Kidney capillary endothelial cell (primary cell): ENCODE data around the gene CCDC195.
"Not testable (repeated sequence)": the region's sequence is repeated elsewhere in the genome, so short reads cannot be mapped to it uniquely, and the experiment has no call there.

Experiments used
- DNase-seq: peaks from one replicate; pipeline ENCODE4 v3.0.0-alpha.2; 2018; ENCODE audit warnings: low spot score

CCDC195 gene

GRCh38 chr2:224690868-224691267 lies 25.3 kb downstream of the CCDC195 start:
- no peak for DNase-seq

DNA sequence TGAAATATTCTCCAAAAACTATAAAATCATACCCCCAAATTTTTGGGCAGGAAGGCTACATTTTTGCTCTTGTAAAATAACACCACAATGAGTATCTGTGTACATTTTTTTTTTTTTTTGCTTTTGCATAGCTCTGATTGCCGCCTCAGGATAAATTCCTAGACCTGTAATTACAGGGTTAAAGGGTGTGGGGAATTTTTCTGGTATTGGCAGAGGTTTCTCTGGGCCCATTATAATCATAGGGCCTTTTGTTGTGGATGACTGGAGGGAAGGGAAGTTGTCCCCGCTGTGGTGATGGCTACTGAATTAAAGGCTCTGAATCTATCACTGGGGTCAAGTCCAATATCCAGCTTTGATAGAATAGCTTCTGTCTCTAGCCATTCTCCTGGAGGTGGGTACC lies 26.6 kb downstream of the CCDC195 start:
- DNase-seq, result no peak

- DNase-seq, result no peak
Measured at GRCh38 chr2:224688997-224689396, 27.2 kb downstream of the CCDC195 start.

- DNase-seq, result no peak
Measured at GRCh38 chr2:224687156-224687555, 29.0 kb downstream of the CCDC195 start.

DNA sequence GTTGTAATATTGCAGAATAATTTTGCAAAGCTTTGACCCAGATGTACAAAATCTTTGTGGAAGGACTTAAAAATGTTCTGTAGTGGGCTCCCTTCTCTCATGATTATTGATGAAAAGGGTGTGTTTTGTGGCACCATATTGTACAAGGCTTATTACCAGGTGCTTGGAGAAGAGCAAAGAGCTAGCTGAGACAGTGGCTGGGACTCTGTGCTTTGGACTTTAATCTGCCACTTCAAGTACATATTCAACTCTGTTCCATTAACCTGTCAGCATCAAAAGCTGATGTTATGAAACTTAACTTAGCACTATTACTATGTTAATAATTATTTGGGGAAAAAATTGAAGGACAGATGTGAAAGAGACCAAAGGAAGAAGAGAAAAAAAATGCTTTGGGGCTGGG lies 31.0 kb downstream of the CCDC195 start:
- no peak for DNase-seq

GRCh38 chr2:224682134-224682533 lies 34.0 kb downstream of the CCDC195 start:
- no peak for DNase-seq

DNA sequence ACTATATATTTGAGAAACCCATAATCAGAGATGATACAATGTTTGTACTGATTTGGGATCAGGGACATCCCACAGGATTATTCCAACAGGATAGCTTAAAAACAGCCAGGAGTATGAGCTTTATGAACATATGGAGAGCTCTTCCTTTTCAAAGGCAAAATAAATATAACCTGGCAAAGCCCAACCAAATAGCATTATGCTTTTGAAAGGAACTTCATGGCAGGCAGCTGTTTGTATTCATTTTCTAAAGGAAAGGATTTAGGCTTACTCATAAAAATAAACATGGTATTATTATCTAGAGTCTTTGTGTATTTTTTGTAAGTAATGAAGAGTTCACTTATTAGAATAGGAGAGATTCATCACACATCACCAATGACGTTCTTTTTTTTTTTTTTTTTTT lies 44.4 kb downstream of the CCDC195 start:
- DNase-seq, result no peak

GRCh38 chr2:224670203-224670602 lies 46.0 kb downstream of the CCDC195 start:
- DNase-seq, result no peak

DNA sequence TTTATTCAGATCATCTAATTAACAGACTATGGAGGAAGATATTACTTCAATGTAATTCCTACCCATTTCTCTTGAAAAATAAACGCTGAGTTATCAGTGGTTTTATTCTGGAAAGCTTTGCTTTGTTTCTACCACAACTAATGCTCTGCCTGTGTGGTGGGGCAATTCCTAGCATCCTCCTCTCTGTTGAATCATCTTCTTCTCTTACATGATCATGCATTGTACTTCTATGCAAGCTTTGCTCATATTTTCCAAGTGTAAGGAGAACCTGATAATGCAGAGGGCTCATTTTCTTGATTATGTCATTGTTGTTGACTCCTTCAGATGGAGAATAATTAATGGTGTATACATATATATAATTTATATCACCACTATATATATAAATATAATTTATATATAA lies 46.7 kb downstream of the CCDC195 start:
- DNase-seq, result no peak

- DNase-seq, result no peak
Measured at GRCh38 chr2:224668123-224668909, 47.8 kb downstream of the CCDC195 start.

DNA sequence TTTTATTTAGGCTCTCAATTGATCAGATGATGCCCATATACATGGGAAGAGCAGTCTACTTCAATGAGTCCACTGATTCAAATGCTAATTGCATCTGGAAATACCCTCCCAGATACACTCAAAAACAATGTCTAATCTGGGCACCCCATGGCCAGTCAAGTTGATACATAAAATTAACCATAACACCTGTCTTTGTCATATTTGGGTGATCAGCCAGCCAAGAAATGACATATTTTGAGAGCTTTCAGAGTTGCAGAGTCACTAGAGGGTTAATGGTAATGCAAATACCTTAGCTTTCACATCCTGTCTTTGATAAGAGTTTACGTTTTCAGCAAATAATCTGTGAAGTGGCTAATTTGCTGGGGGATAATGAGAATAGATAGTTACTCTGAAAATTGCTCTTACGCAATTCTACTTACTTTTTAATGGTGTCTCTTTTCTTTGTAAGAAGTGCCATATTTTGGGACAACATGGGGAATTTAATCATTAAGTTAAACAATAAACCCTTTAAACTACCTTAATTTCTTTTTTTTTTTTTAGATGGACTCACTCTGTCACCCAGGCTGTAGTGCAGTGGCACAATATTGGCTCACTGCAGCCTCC lies 49.1 kb downstream of the CCDC195 start:
- no peak for DNase-seq

GRCh38 chr2:224663322-224663721 lies 52.8 kb downstream of the CCDC195 start:
- DNase-seq, result not testable (repeated sequence)

- DNase-seq, result not testable (repeated sequence)
Measured at GRCh38 chr2:224661708-224662107, 54.5 kb downstream of the CCDC195 start.

DNA sequence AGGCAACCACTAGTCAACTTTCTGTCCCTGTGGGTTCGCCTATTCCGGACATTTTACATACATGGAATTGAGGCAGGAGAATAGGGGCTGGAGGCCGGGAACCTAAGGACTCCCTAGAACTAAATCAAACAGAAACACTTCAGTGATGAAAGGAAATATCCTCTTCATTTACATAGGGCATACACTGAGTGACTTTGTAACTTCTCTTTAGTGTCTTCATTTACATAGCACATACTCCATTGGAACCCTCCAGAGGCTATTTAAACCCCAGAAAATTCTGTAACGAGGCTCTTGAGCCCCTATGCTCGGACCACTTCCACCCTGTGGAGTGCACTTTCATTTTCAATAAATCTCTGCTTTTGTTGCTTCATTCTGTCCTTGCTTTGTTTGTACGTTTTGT lies 56.5 kb downstream of the CCDC195 start:
- no peak for DNase-seq

GRCh38 chr2:224658780-224659405 lies 57.3 kb downstream of the CCDC195 start:
- no peak for DNase-seq

DNA sequence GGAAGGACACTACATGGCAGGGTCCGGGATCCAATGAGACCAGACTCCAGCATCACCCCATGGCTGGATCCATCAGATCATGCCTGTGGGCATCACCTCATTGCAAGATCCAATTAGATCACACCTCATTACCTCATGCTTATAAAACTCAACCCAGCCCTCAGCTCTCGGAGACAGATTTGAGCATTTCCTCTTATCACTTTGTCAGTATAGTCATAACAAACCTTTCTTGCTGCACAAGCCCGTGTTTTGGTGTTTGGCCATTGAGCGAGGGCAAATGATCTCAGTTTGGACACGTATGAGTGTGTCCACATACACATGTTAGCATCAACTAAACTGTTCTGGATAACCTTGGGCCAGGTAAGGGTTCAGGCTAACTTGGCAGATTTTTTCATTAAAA lies 58.8 kb downstream of the CCDC195 start:
- no peak for DNase-seq

DNA sequence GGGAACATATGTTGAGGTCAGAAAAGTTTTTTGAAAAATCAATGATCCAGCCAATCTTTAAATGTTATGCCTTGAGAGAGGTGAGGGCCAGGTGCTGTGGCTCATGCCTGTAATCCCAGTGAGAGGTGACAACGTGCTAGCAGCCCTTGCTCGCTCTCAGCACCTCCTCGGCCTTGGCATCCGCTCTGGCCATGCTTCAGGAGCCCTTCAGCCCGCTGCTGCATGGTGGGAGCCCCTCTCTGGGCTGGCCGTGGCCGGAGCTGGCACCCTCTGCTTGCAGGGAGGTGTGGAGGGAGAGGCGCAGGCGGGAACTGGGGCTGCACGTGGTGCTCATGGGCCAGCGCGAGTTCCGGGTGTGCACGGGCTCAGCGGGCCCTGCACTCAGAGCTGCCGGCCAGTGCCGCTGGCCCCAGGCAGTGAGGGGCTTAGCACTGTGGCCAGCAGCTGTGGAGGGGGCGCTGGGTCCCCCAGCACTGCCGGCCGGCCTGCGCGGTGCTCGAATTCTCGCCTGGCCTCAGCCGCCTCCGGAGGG lies 61.1 kb downstream of the CCDC195 start:
- DNase-seq, result no peak
